GM12878 (cell line): ENCODE measurements around the gene PDIK1L. TPM values are rescaled to one million over a fixed set of nuclear protein-coding genes. Genes with fewer than 3 reads are reported as not detected.
A peak's percentile ranks its signal among the peaks of the same experiment; 100 is the strongest.

Source experiments
- ATAC-seq: fragments of 200-7000 bp; cut with Tn5 transposase; 3 replicates; pipeline ENCODE4 v1.9.1; 2020; ENCODE audit warnings: mild to moderate bottlenecking, moderate library complexity
- BruUV-seq: library from RNA; stranded (reverse); fragments of 400-500 nt; replicated peaks from 2 replicates; lab custom pipeline; 2021; lab: Mats Ljungman, UMichigan
- CTCF ChIA-PET: fragments of 300-600 bp; sonication (Branson Sonifier 250); formaldehyde crosslinking; extraction: SDS; loops from one replicate; lab custom pipeline; 2021; ENCODE audit warnings: inconsistent platforms; lab: Yijun Ruan, JAX
- POLR2A ChIA-PET: fragments of 350-600 bp; formaldehyde crosslinking; extraction: SDS; loops from one replicate; lab custom pipeline; 2021; ENCODE audit warnings: inconsistent platforms; lab: Charles Lee
- RAD21 ChIA-PET: fragments of 300-600 bp; sonication (Branson Sonifier 250); formaldehyde crosslinking; loops from one replicate; lab custom pipeline; 2023; ENCODE audit warnings: antibody characterized with exemption; ENCODE audit not compliant: unreplicated experiment; lab: Charles Lee
- SMC1A ChIA-PET: fragments of 300-600 bp; sonication (Branson Sonifier 250); formaldehyde crosslinking; loops from one replicate; lab custom pipeline; 2023; ENCODE audit not compliant: unreplicated experiment, uncharacterized antibody; lab: Charles Lee
- DNase-seq: peaks from one replicate; pipeline ENCODE4 v3.0.0-alpha.2; 2011; ENCODE audit warnings: low read depth, low spot score
- FAIRE-seq: peaks from 3 replicates; lab custom pipeline; 2011; peaks lifted over from hg19 to GRCh38; lab: Jason Lieb, UNC
- H2AFZ ChIP-seq: 2 replicates; pipeline ENCODE4 v1.6.0; 2011; ENCODE audit warnings: low read depth, low read length, control low read depth; ENCODE audit not compliant: control insufficient read depth
- H3K27ac ChIP-seq: 2 replicates; pipeline ENCODE4 v1.5.1; 2011; ENCODE audit warnings: control low read depth; ENCODE audit not compliant: control insufficient read depth, insufficient read depth
- H3K27me3 ChIP-seq, 2 experiments: replicated peaks in 1 of 2; 2 replicates each; pipeline versions ENCODE4 v1.6.0 to v1.6.1; 2011; ENCODE audit warnings: low read length in 1 of 2; ENCODE audit not compliant: control insufficient read depth in 2 of 2, insufficient read depth in 2 of 2
- H3K36me3 ChIP-seq, 2 experiments: 2 replicates each; pipeline ENCODE4 v1.5.1; 2011; ENCODE audit warnings: low read length in 1 of 2; ENCODE audit not compliant: control insufficient read depth in 2 of 2, insufficient read depth in 2 of 2
- H3K4me1 ChIP-seq: 2 replicates; pipeline ENCODE4 v1.6.1; 2011; ENCODE audit warnings: mild to moderate bottlenecking, low read length, moderate library complexity, mixed read lengths; ENCODE audit not compliant: control insufficient read depth, insufficient read depth
- H3K4me2 ChIP-seq: 2 replicates; pipeline ENCODE4 v1.6.0; 2011; ENCODE audit warnings: control low read depth; ENCODE audit not compliant: control insufficient read depth, insufficient read depth
- H3K4me3 ChIP-seq: fragments of 200-600 bp; sonication (generic); 2 replicates; pipeline ENCODE4 v1.5.1; 2016
- H3K79me2 ChIP-seq: 2 replicates; pipeline ENCODE4 v1.6.0; 2011; ENCODE audit warnings: low read length; ENCODE audit not compliant: control insufficient read depth, insufficient read depth
- H3K9ac ChIP-seq: 2 replicates; pipeline ENCODE4 v1.8.0; 2011; ENCODE audit warnings: low read length, control low read depth, mixed read lengths; ENCODE audit not compliant: control insufficient read depth, insufficient read depth
- H3K9me3 ChIP-seq: replicated peaks from 3 replicates; pipeline ENCODE4 v1.5.1; 2011; ENCODE audit warnings: mild to moderate bottlenecking, low read length; ENCODE audit not compliant: control insufficient read depth, insufficient read depth
- H4K20me1 ChIP-seq: 2 replicates; pipeline ENCODE4 v1.6.0; 2011; ENCODE audit not compliant: control insufficient read depth, insufficient read depth
- ATF7 ChIP-seq: fragments of 450-650 bp; IDR thresholded peaks from 2 replicates; pipeline ENCODE4 v1.6.1; 2016; ENCODE audit warnings: low read depth, mild to moderate bottlenecking
- CBFB ChIP-seq: IDR thresholded peaks from 2 replicates; pipeline ENCODE4 v1.6.1; 2016; ENCODE audit warnings: antibody characterized with exemption, low read depth
- CTCF ChIP-seq, 3 experiments: IDR thresholded peaks in 2 of 3; conservative IDR thresholded peaks in 1 of 3; 2 replicates each; pipeline ENCODE4 v1.5.1; 2011; ENCODE audit warnings: low read depth in 3 of 3, low read length in 3 of 3, mild to moderate bottlenecking in 3 of 3, control low read depth in 2 of 3, moderate library complexity in 2 of 3, inconsistent platforms in 1 of 3, mixed read lengths in 1 of 3; ENCODE audit not compliant: control insufficient read depth in 2 of 3, insufficient read depth in 1 of 3; ENCODE audit errors: extremely low read depth in 1 of 3
- E2F4 ChIP-seq: IDR thresholded peaks from 2 replicates; pipeline ENCODE4 v1.6.1; 2012; ENCODE audit warnings: low read depth, low read length, improper control_type of control experiment
- E2F8 ChIP-seq: fragments of 450-650 bp; IDR thresholded peaks from 2 replicates; pipeline ENCODE4 v1.6.1; 2018; ENCODE audit warnings: mild to moderate bottlenecking, low read depth, moderate library complexity; ENCODE audit not compliant: partially characterized antibody
- HDAC2 ChIP-seq: fragments of 200-600 bp; sonication (generic); IDR thresholded peaks from 2 replicates; pipeline ENCODE4 v1.6.1; 2017
- NFYB ChIP-seq: IDR thresholded peaks from 2 replicates; pipeline ENCODE4 v1.6.1; 2011; ENCODE audit warnings: low read depth, mild to moderate bottlenecking, low read length, improper control_type of control experiment, moderate library complexity; ENCODE audit not compliant: insufficient read depth
- NKRF ChIP-seq: fragments of 450-650 bp; conservative IDR thresholded peaks from 2 replicates; pipeline ENCODE4 v1.6.1; 2017; ENCODE audit warnings: mild to moderate bottlenecking, moderate library complexity
- PKNOX1 ChIP-seq: fragments of 450-650 bp; IDR thresholded peaks from 2 replicates; pipeline ENCODE4 v1.6.1; 2016; ENCODE audit warnings: mild to moderate bottlenecking
- SMAD5 ChIP-seq: IDR thresholded peaks from 2 replicates; pipeline ENCODE4 v1.6.1; 2016; ENCODE audit warnings: antibody characterized with exemption, low read depth
- ZBED1 ChIP-seq: IDR thresholded peaks from 2 replicates; pipeline ENCODE4 v1.6.1; 2016; ENCODE audit warnings: borderline replicate concordance
- WGBS: methylation state at CpG from one replicate; pipeline ENCODE4 v1.1.6; 2016; ENCODE audit warnings: low lambda C conversion rate; ENCODE audit not compliant: insufficient replicate concordance, insufficient coverage; ENCODE audit errors: missing lambda C conversion rate; 5-methylcytosine and 5-hydroxymethylcytosine counted together
- in situ Hi-C: fragments of 300-500 bp; cut with MboI; formaldehyde crosslinking; loops from 9 replicates; pipeline ENCODE4 v1.14.3; 2018; ENCODE audit warnings: mixed read lengths
- intact Hi-C: fragments of 100-400 bp; cut with micrococcal nuclease; formaldehyde crosslinking; loops from one replicate; pipeline ENCODE4 v1.14.2; 2022; ENCODE audit not compliant: unreplicated experiment
- polyA plus RNA-seq, 11 experiments: library from polyadenylated mRNA; depleted of rRNA in 4 of 11; unstranded in 6 of 11; stranded (reverse) in 5 of 11; fragments of >200 nt; fragmentation: Nextera tagmentation in 4 of 11; fragmentation: Illumina TruSeq in 1 of 11; extraction: Ambion mirVana in 4 of 11; extraction: Trizol in 1 of 11; gene quantifications; 1 replicate in 1 of 11; 2 replicates in 10 of 11; pipeline versions ENCODE4 v1.2.1 to v1.2.3, GENCODE V29; 2011 to 2016; ENCODE audit warnings: inconsistent platforms in 2 of 11, missing spikeins in 2 of 11, low read depth in 1 of 11
- total RNA-seq, 4 experiments: library from RNA; depleted of rRNA in 3 of 4; stranded (reverse); fragments of >200 nt in 3 of 4; fragmentation: Illumina TruSeq in 1 of 4; extraction: Trizol in 1 of 4; gene quantifications; 2 replicates each; pipeline versions ENCODE4 v1.2.1 to v1.2.3, GENCODE V29; 2013 to 2021

Gene PDIK1L
- total and polyA plus RNA-seq, 10 of the 15 experiments (the other 5 are each of a cell fraction or from before 2014, with no cell fraction given), result 4.0 to 15.9 (median 10.5) TPM

GRCh38 chr1:26126321-26127084, 14.9 kb downstream of the PDIK1L start:
- RAD21 ChIA-PET, result interaction anchor here (0.8 to 2.4 kb wide), 6 partner anchors 11 to 192 kb away, joined by 3 to 19 read pairs (median 4); partner anchors contain the start of genes CD52, PAFAH2 and PDIK1L
- Histone ChIP-seq H4K20me1 (no peaks in the 10 kb centered on the region), H2AFZ (no peak overlapping the region; the same call in none of the 2 replicates), H3K27me3 (no peaks in the 10 kb centered on the region), H3K4me2 (peak overlapping the region; percentile 15; the same call in 1 of the 2 replicates), H3K4me3 (no peak overlapping the region), H3K4me1 (peaks cover 4% of the 10 kb centered on the region), H3K36me3 (peaks cover 0 to 6% of the 10 kb centered on the region in 2 experiments; a peak in 1 of 4 replicates), H3K9me3 (no peaks in the 10 kb centered on the region), H3K79me2 (no peaks in the 10 kb centered on the region), H3K9ac (peak overlapping the region; percentile 26; the same call in 1 of the 2 replicates), H3K27ac (peak overlapping the region; percentile 27; the same call in 1 of the 2 replicates)
- intact Hi-C loops, result no loop called here
- SMC1A ChIA-PET, result interaction anchor here (0.6 to 2.3 kb wide), 13 partner anchors 11 to 253 kb away, joined by 3 to 21 read pairs (median 6); partner anchors contain the start of gene CEP85
- FAIRE-seq (peak; percentile 70), ATAC-seq (peak; percentile 97), DNase-seq (no peak)
- in situ Hi-C loops, result no loop called here
- BruUV-seq, result no TSS peak
- POLR2A ChIA-PET, result interaction anchor here (0.7 to 2.0 kb wide), 6 partner anchors 9 to 183 kb away, joined by 3 to 13 read pairs (median 4); partner anchors contain the start of gene PDIK1L
- WGBS, result 65% methylated on average over 9 of the region's 9 CpGs
- CTCF ChIA-PET, result interaction anchor here (0.5 to 8.3 kb wide), 19 partner anchors 13 to 605 kb away, joined by 3 to 92 read pairs (median 3); partner anchors contain the start of genes CEP85 and PAFAH2
- TF ChIP-seq CBFB (peak; percentile 72; the same call in 1 of the 2 replicates), HDAC2 (no peak), NKRF (0 out of 2 replicates have a peak, but pooled peaks have one; percentile 42), E2F4 (no peak), PKNOX1 (peak; percentile 75), NFYB (peak; percentile 84), E2F8 (no peak), CTCF (IDR thresholded peaks at IDR 0.05 in 2 of 3, conservative IDR thresholded peaks at IDR 0.05 in 1 of 3; ENCODE audit: control insufficient read depth in 2 of 3, extremely low read depth in 1 of 3, insufficient read depth in 1 of 3, low read depth in 3 of 3, low read length in 3 of 3) (no peak), SMAD5 (no peak), ATF7 (peak; percentile 75), ZBED1 (no peak)
